ENCODE measurements around the gene UBAC2. TPM values are rescaled to one million over a fixed set of nuclear protein-coding genes. Genes with fewer than 3 reads are reported as not detected.

UBAC2 gene
- total RNA-seq, 2 experiments from 2014 or later, result 43.4 to 44.9 TPM

GRCh38 chr13:99277629-99278028, 77.0 kb downstream of the UBAC2 start:
- peaks cover 27% of the 10 kb centered on the region for H3K36me3 Mint-ChIP-seq (ENCODE audit: low read depth)
- no peaks in the 10 kb centered on the region for H3K27me3 Mint-ChIP-seq (ENCODE audit: low read depth)
- CTCF ChIA-PET, result interaction anchor here (1.0 kb wide), 1 partner anchor 159 kb away, joined by 6 read pairs; no protein-coding TSS in a partner anchor
- no peak for DNase-seq
- H3K4me1 Mint-ChIP-seq (ENCODE audit: low read depth), result peaks cover 93% of the 10 kb centered on the region
- H3K27ac Mint-ChIP-seq, result no peak overlapping the region
- intact Hi-C loops (cut with micrococcal nuclease), result no loop called here
- peaks cover 2% of the 10 kb centered on the region for H3K9me3 Mint-ChIP-seq
- no peak overlapping the region for H3K4me3 Mint-ChIP-seq

DNA sequence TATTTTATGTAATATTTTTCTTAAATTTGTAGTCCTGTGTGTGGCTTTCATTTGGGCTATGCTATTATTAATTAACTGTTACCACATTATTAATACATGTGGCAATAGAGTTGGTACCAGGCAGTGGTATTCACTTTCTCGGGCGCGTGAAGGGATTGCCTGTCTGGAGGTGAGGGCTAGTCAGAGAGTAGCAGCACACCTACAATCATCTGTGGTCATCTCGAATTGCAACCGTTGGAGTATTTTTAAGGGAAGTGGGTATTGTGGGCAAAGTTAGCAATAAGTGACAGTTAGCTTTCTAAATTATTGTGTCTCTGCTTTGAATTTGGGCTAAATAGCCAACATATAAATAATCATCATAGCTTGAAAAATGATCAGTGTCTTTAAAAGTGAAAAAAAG, 77.5 kb downstream of the UBAC2 start:
- Mint-ChIP-seq H3K9me3 (no peaks in the 10 kb centered on the region), H3K27ac (no peak overlapping the region), H3K4me3 (no peak overlapping the region), H3K4me1 (ENCODE audit: low read depth) (peaks cover 94% of the 10 kb centered on the region), H3K36me3 (ENCODE audit: low read depth) (peaks cover 24% of the 10 kb centered on the region), H3K27me3 (ENCODE audit: low read depth) (no peaks in the 10 kb centered on the region)
- CTCF ChIA-PET, result interaction anchor here (1.0 to 1.5 kb wide), 2 partner anchors 109 to 158 kb away, joined by 6 read pairs; no protein-coding TSS in a partner anchor
- DNase-seq, result no peak
- intact Hi-C loops (cut with micrococcal nuclease), result no loop called here

GRCh38 chr13:99278843-99279242, 78.2 kb downstream of the UBAC2 start:
- no peak for DNase-seq
- peaks cover 91% of the 10 kb centered on the region for H3K4me1 Mint-ChIP-seq (ENCODE audit: low read depth)
- peaks cover 24% of the 10 kb centered on the region for H3K36me3 Mint-ChIP-seq (ENCODE audit: low read depth)
- intact Hi-C loops (cut with micrococcal nuclease), result no loop called here
- H3K27ac Mint-ChIP-seq, result no peak overlapping the region
- H3K4me3 Mint-ChIP-seq, result no peak overlapping the region
- H3K9me3 Mint-ChIP-seq, result no peaks in the 10 kb centered on the region
- H3K27me3 Mint-ChIP-seq (ENCODE audit: low read depth), result no peaks in the 10 kb centered on the region
- CTCF ChIA-PET, result interaction anchor here (1.0 to 1.5 kb wide), 2 partner anchors 108 to 158 kb away, joined by 6 read pairs; no protein-coding TSS in a partner anchor

- intact Hi-C loops (cut with micrococcal nuclease), result loop anchor here (10.0 kb wide), 1 partner anchor 535 kb away; no protein-coding TSS in a partner anchor
- CTCF ChIA-PET, result interaction anchor here (1.2 to 1.9 kb wide), 3 partner anchors 10 to 157 kb away, joined by 3 to 7 read pairs (median 4); no protein-coding TSS in a partner anchor
- Mint-ChIP-seq H3K4me3 (no peak overlapping the region), H3K4me1 (ENCODE audit: low read depth) (peaks cover 89% of the 10 kb centered on the region), H3K27ac (no peak overlapping the region), H3K27me3 (ENCODE audit: low read depth) (no peaks in the 10 kb centered on the region), H3K36me3 (ENCODE audit: low read depth) (peaks cover 20% of the 10 kb centered on the region), H3K9me3 (no peaks in the 10 kb centered on the region)
- no peak for DNase-seq
Observed at GRCh38 chr13:99279637-99280036, 79.0 kb downstream of the UBAC2 start.

DNA sequence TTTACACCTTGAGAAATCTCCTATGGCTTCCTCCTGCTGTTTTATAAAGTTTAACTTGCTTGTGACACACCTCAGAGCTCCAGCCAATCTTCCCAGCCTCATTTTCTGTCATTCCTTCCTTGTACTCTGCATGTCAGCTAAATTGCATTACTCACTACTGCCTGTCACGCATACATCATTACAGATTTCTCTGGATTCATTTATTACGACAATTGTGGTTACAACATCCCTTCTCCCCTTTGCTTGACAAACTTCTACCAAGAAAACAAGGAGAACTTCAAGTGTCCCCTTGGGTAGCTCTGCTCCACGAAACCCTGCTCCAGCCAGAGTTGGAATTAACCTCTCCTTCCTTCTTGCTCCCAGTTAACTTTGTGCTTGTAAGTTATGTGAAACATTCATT, 79.5 kb downstream of the UBAC2 start:
- peaks cover 89% of the 10 kb centered on the region for H3K4me1 Mint-ChIP-seq (ENCODE audit: low read depth)
- H3K9me3 Mint-ChIP-seq, result no peaks in the 10 kb centered on the region
- CTCF ChIA-PET, result interaction anchor here (0.6 to 1.9 kb wide), 7 partner anchors 9 to 157 kb away, joined by 3 to 7 read pairs (median 4); no protein-coding TSS in a partner anchor
- no peaks in the 10 kb centered on the region for H3K27me3 Mint-ChIP-seq (ENCODE audit: low read depth)
- H3K4me3 Mint-ChIP-seq, result no peak overlapping the region
- intact Hi-C loops (cut with micrococcal nuclease), result loop anchor here (10.0 kb wide), 1 partner anchor 535 kb away; no protein-coding TSS in a partner anchor
- H3K27ac Mint-ChIP-seq, result peak overlapping the region; percentile 38
- no peak for DNase-seq
- H3K36me3 Mint-ChIP-seq (ENCODE audit: low read depth), result peaks cover 15% of the 10 kb centered on the region

- H3K36me3 Mint-ChIP-seq (ENCODE audit: low read depth), result peaks cover 15% of the 10 kb centered on the region
- intact Hi-C loops (cut with micrococcal nuclease), result loop anchor here (1.0 to 10.0 kb wide), 2 partner anchors 9 to 533 kb away; no protein-coding TSS in a partner anchor
- H3K4me3 Mint-ChIP-seq, result no peak overlapping the region
- H3K4me1 Mint-ChIP-seq (ENCODE audit: low read depth), result peaks cover 88% of the 10 kb centered on the region
- peak overlapping the region; percentile 44 for H3K27ac Mint-ChIP-seq
- H3K9me3 Mint-ChIP-seq, result no peaks in the 10 kb centered on the region
- DNase-seq, result peak; percentile 80
- CTCF ChIA-PET, result interaction anchor here (0.6 to 2.1 kb wide), 5 partner anchors 11 to 155 kb away, joined by 3 to 8 read pairs (median 3); no protein-coding TSS in a partner anchor
- H3K27me3 Mint-ChIP-seq (ENCODE audit: low read depth), result no peaks in the 10 kb centered on the region
Observed at GRCh38 chr13:99281811-99282263, 81.2 kb downstream of the UBAC2 start.

- peaks cover 18% of the 10 kb centered on the region for H3K36me3 Mint-ChIP-seq (ENCODE audit: low read depth)
- H3K4me3 Mint-ChIP-seq, result no peak overlapping the region
- no peaks in the 10 kb centered on the region for H3K9me3 Mint-ChIP-seq
Observed at GRCh38 chr13:99282264-99283231, 81.9 kb downstream of the UBAC2 start.

GRCh38 chr13:99285432-99286182, 85.0 kb downstream of the UBAC2 start:
- Mint-ChIP-seq H3K9me3 (no peaks in the 10 kb centered on the region), H3K27ac (no peak overlapping the region), H3K4me1 (ENCODE audit: low read depth) (peaks cover 93% of the 10 kb centered on the region), H3K4me3 (no peak overlapping the region), H3K36me3 (ENCODE audit: low read depth) (peaks cover 9% of the 10 kb centered on the region), H3K27me3 (ENCODE audit: low read depth) (no peaks in the 10 kb centered on the region)
- DNase-seq, result no peak
- CTCF ChIA-PET, result interaction anchor here (0.6 to 2.9 kb wide), 7 partner anchors 11 to 151 kb away, joined by 3 to 17 read pairs (median 4); no protein-coding TSS in a partner anchor
- intact Hi-C loops (cut with micrococcal nuclease), result loop anchor here (5.0 to 10.0 kb wide), 3 partner anchors 322 to 529 kb away; partner anchors contain the start of gene CLYBL

More at GRCh38 chr13:99282264-99283231, 81.9 kb downstream of the UBAC2 start:
- CTCF ChIA-PET, result interaction anchor here (0.7 to 2.1 kb wide), 5 partner anchors 10 to 154 kb away, joined by 3 to 8 read pairs (median 3); no protein-coding TSS in a partner anchor
- Mint-ChIP-seq H3K27me3 (ENCODE audit: low read depth) (no peaks in the 10 kb centered on the region), H3K4me1 (ENCODE audit: low read depth) (peaks cover 91% of the 10 kb centered on the region), H3K27ac (peak overlapping the region; percentile 70)
- no peak for DNase-seq
- intact Hi-C loops (cut with micrococcal nuclease), result loop anchor here (10.0 kb wide), 1 partner anchor 532 kb away; no protein-coding TSS in a partner anchor

DNA sequence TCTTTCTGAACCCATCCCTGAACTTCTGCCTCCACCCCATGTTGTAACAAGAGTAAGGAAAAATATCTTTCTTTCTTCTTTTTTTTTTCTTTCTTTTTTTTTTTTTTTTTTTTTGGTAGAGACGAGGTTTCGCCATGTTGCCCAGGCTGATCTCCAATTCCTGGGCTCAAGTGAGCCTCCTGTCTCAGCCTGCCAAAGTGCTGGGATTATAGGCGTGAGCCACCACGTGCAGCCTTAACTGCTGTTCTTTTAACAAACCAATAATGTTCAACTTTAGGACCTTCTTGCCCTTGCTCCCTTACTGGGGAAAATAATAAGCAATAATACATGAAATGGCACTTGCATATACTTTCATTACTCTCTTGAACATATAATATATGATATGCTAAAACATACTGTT, 86.9 kb downstream of the UBAC2 start:
- H3K4me3 Mint-ChIP-seq, result no peak overlapping the region
- no peaks in the 10 kb centered on the region for H3K9me3 Mint-ChIP-seq
- peaks cover 15% of the 10 kb centered on the region for H3K36me3 Mint-ChIP-seq (ENCODE audit: low read depth)
- intact Hi-C loops (cut with micrococcal nuclease), result loop anchor here (5.0 to 10.0 kb wide), 3 partner anchors 320 to 527 kb away; partner anchors contain the start of gene CLYBL
- no peaks in the 10 kb centered on the region for H3K27me3 Mint-ChIP-seq (ENCODE audit: low read depth)
- peaks cover 81% of the 10 kb centered on the region for H3K4me1 Mint-ChIP-seq (ENCODE audit: low read depth)
- CTCF ChIA-PET, result interaction anchor here (0.6 to 3.3 kb wide), 9 partner anchors 9 to 150 kb away, joined by 3 to 13 read pairs (median 4); no protein-coding TSS in a partner anchor
- DNase-seq, result no peak
- H3K27ac Mint-ChIP-seq, result peak overlapping the region; percentile 89

GRCh38 chr13:99288089-99288488, 87.4 kb downstream of the UBAC2 start:
- H3K4me3 Mint-ChIP-seq, result peak overlapping the region; percentile 37
- CTCF ChIA-PET, result interaction anchor here (0.6 to 3.3 kb wide), 12 partner anchors 10 to 148 kb away, joined by 3 to 18 read pairs (median 6); no protein-coding TSS in a partner anchor
- no peaks in the 10 kb centered on the region for H3K27me3 Mint-ChIP-seq (ENCODE audit: low read depth)
- H3K9me3 Mint-ChIP-seq, result no peaks in the 10 kb centered on the region
- intact Hi-C loops (cut with micrococcal nuclease), result loop anchor here (1.0 to 10.0 kb wide), 13 partner anchors 8 to 527 kb away; partner anchors contain the start of genes CLYBL, GPR18 and GPR183
- H3K36me3 Mint-ChIP-seq (ENCODE audit: low read depth), result peaks cover 19% of the 10 kb centered on the region
- peak overlapping the region; percentile 89 for H3K27ac Mint-ChIP-seq
- H3K4me1 Mint-ChIP-seq (ENCODE audit: low read depth), result peaks cover 80% of the 10 kb centered on the region
- peak; percentile 89 for DNase-seq

- no peak for DNase-seq
- H3K27ac Mint-ChIP-seq, result peak overlapping the region; percentile 89
- no peak overlapping the region for H3K4me3 Mint-ChIP-seq
- no peaks in the 10 kb centered on the region for H3K9me3 Mint-ChIP-seq
- CTCF ChIA-PET, result interaction anchor here (1.1 to 3.3 kb wide), 10 partner anchors 9 to 147 kb away, joined by 3 to 18 read pairs (median 6); no protein-coding TSS in a partner anchor
- H3K36me3 Mint-ChIP-seq (ENCODE audit: low read depth), result peaks cover 30% of the 10 kb centered on the region
- no peaks in the 10 kb centered on the region for H3K27me3 Mint-ChIP-seq (ENCODE audit: low read depth)
- intact Hi-C loops (cut with micrococcal nuclease), result loop anchor here (2.0 to 10.0 kb wide), 6 partner anchors 26 to 526 kb away; partner anchors contain the start of gene CLYBL
- H3K4me1 Mint-ChIP-seq (ENCODE audit: low read depth), result peaks cover 85% of the 10 kb centered on the region
Observed at GRCh38 chr13:99289271-99289670, 88.6 kb downstream of the UBAC2 start.
